GM18951 (cell line): ENCODE measurements around the gene ZFPM1.

Experiments used
- POLR2A ChIP-seq: IDR thresholded peaks from 4 replicates; pipeline ENCODE4 v1.6.1; 2011; ENCODE audit warnings: mild to moderate bottlenecking; ENCODE audit not compliant: insufficient read length, insufficient read depth; ENCODE audit errors: extremely low read depth
- in situ Hi-C: fragments of 300-500 bp; cut with MboI; formaldehyde crosslinking; loops from one replicate; pipeline ENCODE4 v1.12.0; 2022; ENCODE audit warnings: low sequenced_read_pairs, mixed read lengths, inconsistent platforms; ENCODE audit not compliant: unreplicated experiment

The ZFPM1 gene

GRCh38 chr16:88413231-88413630 is 39.8 kb upstream of the ZFPM1 start:
- no peak for TF ChIP-seq POLR2A
- in situ Hi-C loops = no loop called here

GRCh38 chr16:88413631-88414030 is 39.4 kb upstream of the ZFPM1 start:
- in situ Hi-C loops = no loop called here
- no peak for TF ChIP-seq POLR2A

GRCh38 chr16:88414521-88415380 is 38.3 kb upstream of the ZFPM1 start:
- no peak for TF ChIP-seq POLR2A
- in situ Hi-C loops = no loop called here

GRCh38 chr16:88415381-88415705 is 37.7 kb upstream of the ZFPM1 start:
- no peak for TF ChIP-seq POLR2A
- in situ Hi-C loops = no loop called here

GRCh38 chr16:88415713-88416323 is 37.3 kb upstream of the ZFPM1 start:
- in situ Hi-C loops = no loop called here
- no peak for TF ChIP-seq POLR2A

GRCh38 chr16:88416686-88417085 is 36.4 kb upstream of the ZFPM1 start:
- in situ Hi-C loops = no loop called here
- no peak for TF ChIP-seq POLR2A

GRCh38 chr16:88417684-88418476 is 35.2 kb upstream of the ZFPM1 start:
- in situ Hi-C loops = no loop called here
- no peak for TF ChIP-seq POLR2A

- TF ChIP-seq POLR2A = no peak
- in situ Hi-C loops = no loop called here
Observed at GRCh38 chr16:88418869-88419268, 34.2 kb upstream of the ZFPM1 start.

- in situ Hi-C loops = no loop called here
- TF ChIP-seq POLR2A = no peak
Observed at GRCh38 chr16:88419790-88420189, 33.3 kb upstream of the ZFPM1 start.

GRCh38 chr16:88420496-88420895 is 32.6 kb upstream of the ZFPM1 start:
- no peak for TF ChIP-seq POLR2A
- in situ Hi-C loops = no loop called here

GRCh38 chr16:88421301-88421700 is 31.8 kb upstream of the ZFPM1 start:
- in situ Hi-C loops = no loop called here

GRCh38 chr16:88421871-88422433 is 31.1 kb upstream of the ZFPM1 start:
- in situ Hi-C loops = no loop called here
- no peak for TF ChIP-seq POLR2A

More at GRCh38 chr16:88421301-88421700, 31.8 kb upstream of the ZFPM1 start:
- TF ChIP-seq POLR2A = no peak
